ENCODE measurements around the gene PWWP2B. TPM values are rescaled to one million over a fixed set of nuclear protein-coding genes. Genes with fewer than 3 reads are reported as not detected.

The PWWP2B gene
- total RNA-seq, 4 donors from 2014 or later: 45.9 to 129 (median 61.2) TPM

GRCh38 chr10:132374176-132374575 lies 22.8 kb upstream of the PWWP2B start:
- WGBS, 2 donors (ENCODE audit: low coverage in 1 of 2): 87% methylated on average over 8 of the region's 8 CpGs; no CpG with 5 or more reads in 1 of the 2 donors
- Histone ChIP-seq H3K36me3 (no peaks in the 10 kb centered on the region), H3K27me3 (no peaks in the 10 kb centered on the region), H3K4me3 (no peak overlapping the region), H3K4me1 (no peaks in the 10 kb centered on the region), H3K27ac (no peak overlapping the region), H3K9me3 (no peaks in the 10 kb centered on the region)
- TF ChIP-seq POLR2AphosphoS5 (IDR thresholded peaks at IDR 0.05) (no peak), POLR2A (IDR thresholded peaks at IDR 0.05) (no peak), CTCF (IDR thresholded peaks at IDR 0.05) (no peak), EP300 (IDR thresholded peaks at IDR 0.05; ENCODE audit: low read depth) (no peak)
- DNase-seq: no peak
- intact Hi-C loops (cut with DNase I; ENCODE audit: low total_unique reads) (no loop called here), in situ Hi-C loops (cut with MboI; ENCODE audit: low pct_ligation_motif_present in 1 of 4, low pct_unique_long_range_greater_than_20kb in 1 of 4, low sequenced_read_pairs in 3 of 4) (no loop called here)

- TF ChIP-seq EP300 (IDR thresholded peaks at IDR 0.05; ENCODE audit: low read depth): no peak
- no peak for TF ChIP-seq POLR2AphosphoS5 (IDR thresholded peaks at IDR 0.05)
- no peak for TF ChIP-seq POLR2A (IDR thresholded peaks at IDR 0.05)
- no peak for TF ChIP-seq CTCF (IDR thresholded peaks at IDR 0.05)
- WGBS, 2 donors (ENCODE audit: low coverage in 1 of 2): 74% methylated on average over 13 of the region's 14 CpGs; no CpG with 5 or more reads in 1 of the 2 donors
- no peak for DNase-seq
Measured at GRCh38 chr10:132374612-132375011, 22.4 kb upstream of the PWWP2B start.

GRCh38 chr10:132375116-132375794 lies 21.7 kb upstream of the PWWP2B start:
- WGBS, 2 donors (ENCODE audit: low coverage in 1 of 2): 86 to 87% methylated on average over 9 to 26 of the region's 26 CpGs
- TF ChIP-seq POLR2A (IDR thresholded peaks at IDR 0.05) (no peak), POLR2AphosphoS5 (IDR thresholded peaks at IDR 0.05) (no peak), CTCF (IDR thresholded peaks at IDR 0.05) (no peak), EP300 (IDR thresholded peaks at IDR 0.05; ENCODE audit: low read depth) (no peak)
- H3K27me3 ChIP-seq: no peaks in the 10 kb centered on the region
- no peak overlapping the region for H3K4me3 ChIP-seq
- H3K4me1 ChIP-seq: no peaks in the 10 kb centered on the region
- H3K27ac ChIP-seq: no peak overlapping the region
- DNase-seq: peak; percentile 5
- H3K9me3 ChIP-seq: no peaks in the 10 kb centered on the region
- intact Hi-C loops (cut with DNase I; ENCODE audit: low total_unique reads): no loop called here
- H3K36me3 ChIP-seq: no peaks in the 10 kb centered on the region
- in situ Hi-C loops (cut with MboI; ENCODE audit: low pct_ligation_motif_present in 1 of 4, low pct_unique_long_range_greater_than_20kb in 1 of 4, low sequenced_read_pairs in 3 of 4): loop anchor here in 2 of 4 donors (25.0 kb wide), 2 partner anchors 162 to 262 kb away; partner anchors contain the start of gene INPP5A (in 2 of the 2)

More at GRCh38 chr10:132374612-132375011, 22.4 kb upstream of the PWWP2B start:
- H3K4me3 ChIP-seq: no peak overlapping the region
- H3K27me3 ChIP-seq: no peaks in the 10 kb centered on the region
- no peak overlapping the region for H3K27ac ChIP-seq
- intact Hi-C loops (cut with DNase I; ENCODE audit: low total_unique reads): no loop called here
- no peaks in the 10 kb centered on the region for H3K4me1 ChIP-seq
- H3K9me3 ChIP-seq: no peaks in the 10 kb centered on the region
- in situ Hi-C loops (cut with MboI; ENCODE audit: low pct_ligation_motif_present in 1 of 4, low pct_unique_long_range_greater_than_20kb in 1 of 4, low sequenced_read_pairs in 3 of 4): loop anchor here in 2 of 4 donors (25.0 kb wide), 2 partner anchors 163 to 263 kb away; partner anchors contain the start of gene INPP5A (in 2 of the 2)
- no peaks in the 10 kb centered on the region for H3K36me3 ChIP-seq

DNA sequence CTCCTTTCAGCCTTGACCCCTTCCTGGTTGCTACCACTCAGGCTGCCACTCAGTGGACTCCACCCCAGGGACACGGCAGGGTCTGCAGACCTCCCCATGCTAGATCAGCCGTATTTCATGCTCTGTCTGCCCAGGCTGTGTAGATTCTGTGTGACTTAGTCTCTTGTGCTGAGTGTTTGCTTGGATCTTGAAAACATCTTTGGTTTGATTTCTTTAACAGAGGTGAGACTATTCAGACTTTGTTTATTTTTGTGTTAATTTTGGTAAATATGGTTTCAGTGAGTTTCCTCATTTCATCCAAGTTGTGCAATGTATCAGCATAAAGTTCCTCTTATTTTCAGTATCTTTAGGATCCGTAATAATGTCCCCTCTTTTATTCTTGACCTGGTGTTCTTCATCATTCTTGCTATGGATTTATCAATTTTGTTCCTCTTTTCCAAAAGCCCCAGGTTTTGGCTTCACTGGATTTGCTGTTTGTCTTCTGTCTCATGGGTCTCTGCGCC lies 21.2 kb upstream of the PWWP2B start:
- H3K4me3 ChIP-seq: no peak overlapping the region
- no peak for TF ChIP-seq POLR2AphosphoS5 (IDR thresholded peaks at IDR 0.05)
- TF ChIP-seq EP300 (IDR thresholded peaks at IDR 0.05; ENCODE audit: low read depth): no peak
- no peak for TF ChIP-seq POLR2A (IDR thresholded peaks at IDR 0.05)
- no peak for TF ChIP-seq CTCF (IDR thresholded peaks at IDR 0.05)
- no peaks in the 10 kb centered on the region for H3K27me3 ChIP-seq
- intact Hi-C loops (cut with DNase I; ENCODE audit: low total_unique reads) (no loop called here), in situ Hi-C loops (cut with MboI; ENCODE audit: low pct_ligation_motif_present in 1 of 4, low pct_unique_long_range_greater_than_20kb in 1 of 4, low sequenced_read_pairs in 3 of 4) (loop anchor here in 2 of 4 donors (25.0 kb wide), 2 partner anchors 161 to 261 kb away; partner anchors contain the start of gene INPP5A (in 2 of the 2))
- DNase-seq: no peak
- no peaks in the 10 kb centered on the region for H3K36me3 ChIP-seq
- H3K9me3 ChIP-seq: no peaks in the 10 kb centered on the region
- no peak overlapping the region for H3K27ac ChIP-seq
- no peaks in the 10 kb centered on the region for H3K4me1 ChIP-seq
- WGBS, 2 donors (ENCODE audit: low coverage in 1 of 2): 77 to 79% methylated on average over 4 of the region's 4 CpGs
